GM13976 (cell line): ENCODE data around the gene SLC38A6.

ENCODE experiments used
- DNase-seq: peaks from one replicate; pipeline ENCODE4 v3.0.0; 2012; ENCODE audit warnings: low spot score
- in situ Hi-C: fragments of 300-500 bp; cut with MboI; formaldehyde crosslinking; loops from one replicate; pipeline ENCODE4 v1.12.0; 2022; ENCODE audit warnings: low sequenced_read_pairs, mixed read lengths, inconsistent platforms; ENCODE audit not compliant: unreplicated experiment
- TF ChIP-seq, protein P1 (sequence below): IDR thresholded peaks from 2 replicates; pipeline ENCODE4 v1.5.1; 2012; ENCODE audit warnings: borderline replicate concordance, mild to moderate bottlenecking; ENCODE audit not compliant: insufficient read depth; ENCODE audit errors: extremely low read depth, missing control alignments, control extremely low read depth

SLC38A6 gene

GRCh38 chr14:60965402-60965801, 15.6 kb upstream of the SLC38A6 start:
- no peak for DNase-seq

GRCh38 chr14:60968099-60968498, 12.9 kb upstream of the SLC38A6 start:
- DNase-seq, result no peak
- TF ChIP-seq, protein P1, sequence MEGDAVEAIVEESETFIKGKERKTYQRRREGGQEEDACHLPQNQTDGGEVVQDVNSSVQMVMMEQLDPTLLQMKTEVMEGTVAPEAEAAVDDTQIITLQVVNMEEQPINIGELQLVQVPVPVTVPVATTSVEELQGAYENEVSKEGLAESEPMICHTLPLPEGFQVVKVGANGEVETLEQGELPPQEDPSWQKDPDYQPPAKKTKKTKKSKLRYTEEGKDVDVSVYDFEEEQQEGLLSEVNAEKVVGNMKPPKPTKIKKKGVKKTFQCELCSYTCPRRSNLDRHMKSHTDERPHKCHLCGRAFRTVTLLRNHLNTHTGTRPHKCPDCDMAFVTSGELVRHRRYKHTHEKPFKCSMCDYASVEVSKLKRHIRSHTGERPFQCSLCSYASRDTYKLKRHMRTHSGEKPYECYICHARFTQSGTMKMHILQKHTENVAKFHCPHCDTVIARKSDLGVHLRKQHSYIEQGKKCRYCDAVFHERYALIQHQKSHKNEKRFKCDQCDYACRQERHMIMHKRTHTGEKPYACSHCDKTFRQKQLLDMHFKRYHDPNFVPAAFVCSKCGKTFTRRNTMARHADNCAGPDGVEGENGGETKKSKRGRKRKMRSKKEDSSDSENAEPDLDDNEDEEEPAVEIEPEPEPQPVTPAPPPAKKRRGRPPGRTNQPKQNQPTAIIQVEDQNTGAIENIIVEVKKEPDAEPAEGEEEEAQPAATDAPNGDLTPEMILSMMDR, result no peak
- in situ Hi-C loops, result no loop called here

More at GRCh38 chr14:60965402-60965801, 15.6 kb upstream of the SLC38A6 start:
- TF ChIP-seq, protein P1, result no peak
- in situ Hi-C loops, result no loop called here

GRCh38 chr14:60968671-60969070, 12.4 kb upstream of the SLC38A6 start:
- in situ Hi-C loops, result no loop called here
- TF ChIP-seq, protein P1, result no peak
- no peak for DNase-seq

- no peak for DNase-seq
- in situ Hi-C loops, result no loop called here
- TF ChIP-seq, protein P1, result peak; percentile 1
These were observed 10.9 kb upstream of the SLC38A6 start for GRCh38 chr14:60970146-60970545.

GRCh38 chr14:60971271-60971670, 9.8 kb upstream of the SLC38A6 start:
- DNase-seq, result no peak
- in situ Hi-C loops, result no loop called here
- TF ChIP-seq, protein P1, result no peak

DNA sequence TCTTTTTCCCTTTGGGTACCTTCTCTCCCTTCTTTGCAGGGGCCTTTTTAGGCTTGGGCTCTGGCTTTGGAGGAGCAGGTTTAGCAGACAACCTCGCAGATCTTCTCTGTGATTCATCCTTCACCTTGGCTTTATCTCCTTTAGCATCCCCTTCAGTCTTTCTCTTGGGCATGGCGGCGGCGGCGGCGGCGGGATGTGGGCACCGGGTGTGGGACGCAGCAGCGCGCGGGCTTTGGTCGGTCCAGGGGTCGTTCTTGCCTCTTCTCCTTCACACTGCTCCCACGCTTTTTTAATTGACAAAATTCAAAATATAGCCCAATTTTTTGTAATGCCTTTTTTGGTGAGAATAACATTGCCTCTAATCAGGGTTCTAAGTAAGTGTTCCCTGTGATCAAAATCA, 8.8 kb upstream of the SLC38A6 start:
- in situ Hi-C loops, result no loop called here
- DNase-seq, result no peak
- TF ChIP-seq, protein P1, result no peak

GRCh38 chr14:60973070-60973469, 8.0 kb upstream of the SLC38A6 start:
- in situ Hi-C loops, result no loop called here
- DNase-seq, result no peak
- TF ChIP-seq, protein P1, result no peak
